SK-N-SH (cell line): Measurements from ENCODE around the gene PLSCR3. TPM values are rescaled to one million over a fixed set of nuclear protein-coding genes. Genes with fewer than 3 reads are reported as not detected.

Experiments used
- CTCF ChIA-PET: fragments of 300-600, 350-600 bp; formaldehyde crosslinking; extraction: SDS; loops from one replicate; lab custom pipeline; 2021; lab: Yijun Ruan, JAX
- POLR2A ChIA-PET: fragments of 350-600 bp; sonication (Branson Sonifier 250); formaldehyde crosslinking; extraction: SDS; loops from one replicate; lab custom pipeline; 2020; ENCODE audit warnings: antibody characterized with exemption, inconsistent platforms; lab: Yijun Ruan, JAX
- DNase-seq: peaks from one replicate; pipeline ENCODE4 v3.0.0; 2012
- H2AFZ ChIP-seq: fragments of 200-600 bp; sonication (generic); 2 replicates; pipeline ENCODE4 v1.8.1; 2016; ENCODE audit warnings: antibody characterized with exemption, mild to moderate bottlenecking, low read depth
- H3F3A ChIP-seq: fragments of 200-600 bp; sonication (generic); replicated peaks from 2 replicates; pipeline ENCODE3; 2016; ENCODE audit warnings: antibody characterized with exemption, mild to moderate bottlenecking; ENCODE audit not compliant: insufficient read depth
- H3K27ac ChIP-seq, 2 experiments: fragments of 200-500 bp in 1 of 2; fragments of 200-600 bp in 1 of 2; sonication (Bioruptor generic) in 1 of 2; sonication (generic), shearing (Covaris generic) in 1 of 2; 2 replicates each; pipeline versions ENCODE4 v1.5.1 to v1.6.1; 2014 to 2016; ENCODE audit warnings: low read depth in 2 of 2, inconsistent platforms in 1 of 2, low read length in 1 of 2, mild to moderate bottlenecking in 1 of 2, mixed read lengths in 1 of 2
- H3K27me3 ChIP-seq: fragments of 200-600 bp; sonication (generic), shearing (Covaris generic); 2 replicates; pipeline ENCODE4 v1.6.1; 2016; ENCODE audit warnings: mixed run types; ENCODE audit not compliant: insufficient read depth
- H3K36me3 ChIP-seq, 2 experiments: fragments of 200-500 bp in 1 of 2; fragments of 200-600 bp in 1 of 2; sonication (Bioruptor generic) in 1 of 2; sonication (generic) in 1 of 2; replicated peaks in 1 of 2; 2 replicates each; pipeline versions ENCODE3 to v1.5.1; 2014 to 2016; ENCODE audit warnings: low read length in 1 of 2, mild to moderate bottlenecking in 1 of 2; ENCODE audit not compliant: insufficient read depth in 2 of 2, control insufficient read depth in 1 of 2
- H3K4me1 ChIP-seq, 2 experiments: fragments of 200-500 bp in 1 of 2; fragments of 200-600 bp in 1 of 2; sonication (Bioruptor generic) in 1 of 2; sonication (generic), shearing (Covaris generic) in 1 of 2; 2 replicates each; pipeline versions ENCODE4 v1.5.1 to v1.6.1; 2014 to 2016; ENCODE audit warnings: low read depth in 1 of 2, low read length in 1 of 2, mixed run types in 1 of 2; ENCODE audit not compliant: insufficient read depth in 2 of 2, control insufficient read depth in 1 of 2
- H3K4me2 ChIP-seq: fragments of 200-600 bp; sonication (generic), shearing (Covaris generic); 2 replicates; pipeline ENCODE4 v1.6.1; 2017; ENCODE audit warnings: mixed run types
- H3K4me3 ChIP-seq, 2 experiments: fragments of 200-500 bp in 1 of 2; fragments of 200-600 bp in 1 of 2; sonication (Bioruptor generic) in 1 of 2; sonication (generic), shearing (Covaris generic) in 1 of 2; 2 replicates each; pipeline versions ENCODE4 v1.5.1 to v1.8.1; 2014 to 2016; ENCODE audit warnings: low read depth in 2 of 2, inconsistent platforms in 1 of 2, low read length in 1 of 2, mild to moderate bottlenecking in 1 of 2, mixed read lengths in 1 of 2, moderate library complexity in 1 of 2
- H3K79me2 ChIP-seq: fragments of 200-600 bp; sonication (generic); 2 replicates; pipeline ENCODE4 v1.8.1; 2017; ENCODE audit warnings: mild to moderate bottlenecking; ENCODE audit not compliant: insufficient read depth
- H3K9ac ChIP-seq: fragments of 200-600 bp; sonication (generic); 2 replicates; pipeline ENCODE4 v1.6.1; 2017; ENCODE audit warnings: mixed run types
- H3K9me2 ChIP-seq: fragments of 200-600 bp; sonication (generic); 2 replicates; pipeline ENCODE4 v1.6.1; 2017; ENCODE audit warnings: mixed run types
- H3K9me3 ChIP-seq: fragments of 200-600 bp; sonication (generic); 2 replicates; pipeline ENCODE4 v1.6.1; 2017; ENCODE audit warnings: mixed run types, mild to moderate bottlenecking, moderate library complexity
- H4K20me1 ChIP-seq: fragments of 200-600 bp; sonication (generic); 2 replicates; pipeline ENCODE4 v1.6.1; 2017; ENCODE audit warnings: mild to moderate bottlenecking, mixed run types; ENCODE audit not compliant: insufficient read depth
- ELF1 ChIP-seq: IDR thresholded peaks from 2 replicates; pipeline ENCODE4 v1.4.0; 2012
- EP300 ChIP-seq, 2 experiments: IDR thresholded peaks; 2 replicates each; pipeline versions ENCODE4 v1.4.0 to v1.6.1; 2012; ENCODE audit warnings: borderline replicate concordance in 1 of 2, low read depth in 1 of 2, low read length in 1 of 2
- FOSL2 ChIP-seq: IDR thresholded peaks from 2 replicates; pipeline ENCODE4 v1.4.0; 2012; ENCODE audit warnings: low read depth, mild to moderate bottlenecking, moderate library complexity, borderline replicate concordance
- MAX ChIP-seq: IDR thresholded peaks from 2 replicates; pipeline ENCODE4 v1.4.0; 2012; ENCODE audit warnings: low read depth
- MEF2A ChIP-seq: IDR thresholded peaks from 2 replicates; pipeline ENCODE4 v1.4.0; 2012; ENCODE audit warnings: low read depth, borderline replicate concordance
- RFX5 ChIP-seq: IDR thresholded peaks from 2 replicates; pipeline ENCODE4 v1.6.1; 2012; ENCODE audit warnings: mild to moderate bottlenecking, improper control_type of control experiment, low read length
- RXRA ChIP-seq: IDR thresholded peaks from 2 replicates; pipeline ENCODE4 v1.4.0; 2012; ENCODE audit warnings: low read depth, mild to moderate bottlenecking, borderline replicate concordance
- TAF1 ChIP-seq: IDR thresholded peaks from 2 replicates; pipeline ENCODE4 v1.6.1; 2012; ENCODE audit warnings: low read depth, mild to moderate bottlenecking, low read length, moderate library complexity, borderline replicate concordance
- USF1 ChIP-seq: IDR thresholded peaks from 2 replicates; pipeline ENCODE4 v1.4.0; 2012; ENCODE audit warnings: low read depth, borderline replicate concordance
- USF2 ChIP-seq: fragments of 150-350 bp; IDR thresholded peaks from 2 replicates; pipeline ENCODE4 v1.6.1; 2017; ENCODE audit warnings: antibody characterized with exemption, low read length, low read depth, borderline replicate concordance
- ZBTB33 ChIP-seq: IDR thresholded peaks from 2 replicates; pipeline ENCODE4 v1.4.0; 2012; ENCODE audit warnings: low read depth, borderline replicate concordance
- WGBS: methylation state at CpG from one replicate; pipeline ENCODE4 v1.1.6; 2017; ENCODE audit warnings: low lambda C conversion rate; 5-methylcytosine and 5-hydroxymethylcytosine counted together
- polyA plus RNA-seq, 3 experiments: library from polyadenylated mRNA; depleted of rRNA; stranded (reverse); fragments of >200 nt; gene quantifications; 2 replicates each; pipeline ENCODE4 v1.2.3, GENCODE V29; 2012

Gene PLSCR3
- polyA plus RNA-seq, 1 of the 3 experiments (the other 2 are of a cell fraction), result 95.0 TPM

- TF ChIP-seq TAF1 (no peak), RXRA (no peak), USF2 (no peak), USF1 (no peak), FOSL2 (no peak), ELF1 (no peak), MEF2A (no peak), EP300 (IDR thresholded peaks at IDR 0.05; ENCODE audit: borderline replicate concordance in 1 of 2, low read depth in 1 of 2, low read length in 1 of 2) (no peak), MAX (no peak), RFX5 (no peak)
Measured at GRCh38 chr17:7417056-7417655, 22.8 kb upstream of the PLSCR3 start (continued).

- no peaks in the 10 kb centered on the region for H3K9me2 ChIP-seq
- H3K36me3 ChIP-seq, result peaks cover 0 to 47% of the 10 kb centered on the region in 2 experiments
- H3K79me2 ChIP-seq, result no peaks in the 10 kb centered on the region
- no peak overlapping the region for H3K27ac ChIP-seq
- no peaks in the 10 kb centered on the region; a peak in 1 of 4 replicates for H3K4me1 ChIP-seq
- H3K4me3 ChIP-seq, result no peak overlapping the region
- no peak overlapping the region for H3K4me2 ChIP-seq
- no peak overlapping the region for H3K9ac ChIP-seq
- WGBS, result 76% methylated on average over 6 of the region's 6 CpGs
- no peaks in the 10 kb centered on the region for H3F3A ChIP-seq
- ChIA-PET CTCF (interaction anchor here (2.0 kb wide), 1 partner anchor 10 kb away, joined by 6 read pairs; the partner anchor contains the start of gene NLGN2), POLR2A (no interaction called here)
- H3K27me3 ChIP-seq, result no peaks in the 10 kb centered on the region
- H2AFZ ChIP-seq, result no peak overlapping the region
- no peaks in the 10 kb centered on the region for H3K9me3 ChIP-seq
- no peak for DNase-seq
- TF ChIP-seq FOSL2, result no peak
- TF ChIP-seq MAX, result no peak
- TF ChIP-seq ZBTB33, result no peak
- H4K20me1 ChIP-seq, result no peaks in the 10 kb centered on the region
Measured at GRCh38 chr17:7416323-7416722, 22.0 kb upstream of the PLSCR3 start.
